Endothelial cell (in vitro differentiated cells): ENCODE measurements around the gene SLC22A14. TPM values are rescaled to one million over a fixed set of nuclear protein-coding genes. Genes with fewer than 3 reads are reported as not detected.

ENCODE experiments used
- DNase-seq: peaks from one replicate; pipeline ENCODE4 v3.0.0; 2021; ENCODE audit warnings: low spot score
- H3K27ac Mint-ChIP-seq: one replicate; pipeline ENCODE4 v1.8.0; 2021; ENCODE audit warnings: mixed read lengths, inconsistent platforms; ENCODE audit not compliant: unreplicated experiment
- H3K27me3 Mint-ChIP-seq: one replicate; pipeline ENCODE4 v1.8.0; 2021; ENCODE audit warnings: mild to moderate bottlenecking, moderate library complexity, mixed read lengths, inconsistent platforms; ENCODE audit not compliant: unreplicated experiment
- H3K36me3 Mint-ChIP-seq: one replicate; pipeline ENCODE4 v1.8.0; 2021; ENCODE audit warnings: mild to moderate bottlenecking, low read depth, mixed read lengths, inconsistent platforms; ENCODE audit not compliant: unreplicated experiment
- H3K4me1 Mint-ChIP-seq: one replicate; pipeline ENCODE4 v1.8.0; 2021; ENCODE audit warnings: mild to moderate bottlenecking, mixed read lengths, inconsistent platforms; ENCODE audit not compliant: unreplicated experiment
- H3K4me3 Mint-ChIP-seq: one replicate; pipeline ENCODE4 v1.8.0; 2021; ENCODE audit warnings: mild to moderate bottlenecking, mixed read lengths, inconsistent platforms; ENCODE audit not compliant: unreplicated experiment
- H3K9me3 Mint-ChIP-seq: one replicate; pipeline ENCODE4 v1.8.0; 2021; ENCODE audit warnings: mixed read lengths, inconsistent platforms; ENCODE audit not compliant: unreplicated experiment
- total RNA-seq: library from RNA; stranded (reverse); fragmentation: NEBNext Ultra II Directional; extraction: Animal tissue kit (Norgen Biotek cat#: 25700); gene quantifications from one replicate; pipeline ENCODE4 v1.2.1, GENCODE V29; 2021; ENCODE audit not compliant: unreplicated experiment
- TF ChIP-seq, protein P1 (sequence below): fragments of 200-600 bp; sonication (generic); IDR thresholded peaks from one replicate; pipeline ENCODE4 v1.5.0; 2021; ENCODE audit warnings: antibody characterized with exemption; ENCODE audit not compliant: unreplicated experiment

SLC22A14 gene
- total RNA-seq, 1 donor from 2014 or later = 0.36 TPM

DNA sequence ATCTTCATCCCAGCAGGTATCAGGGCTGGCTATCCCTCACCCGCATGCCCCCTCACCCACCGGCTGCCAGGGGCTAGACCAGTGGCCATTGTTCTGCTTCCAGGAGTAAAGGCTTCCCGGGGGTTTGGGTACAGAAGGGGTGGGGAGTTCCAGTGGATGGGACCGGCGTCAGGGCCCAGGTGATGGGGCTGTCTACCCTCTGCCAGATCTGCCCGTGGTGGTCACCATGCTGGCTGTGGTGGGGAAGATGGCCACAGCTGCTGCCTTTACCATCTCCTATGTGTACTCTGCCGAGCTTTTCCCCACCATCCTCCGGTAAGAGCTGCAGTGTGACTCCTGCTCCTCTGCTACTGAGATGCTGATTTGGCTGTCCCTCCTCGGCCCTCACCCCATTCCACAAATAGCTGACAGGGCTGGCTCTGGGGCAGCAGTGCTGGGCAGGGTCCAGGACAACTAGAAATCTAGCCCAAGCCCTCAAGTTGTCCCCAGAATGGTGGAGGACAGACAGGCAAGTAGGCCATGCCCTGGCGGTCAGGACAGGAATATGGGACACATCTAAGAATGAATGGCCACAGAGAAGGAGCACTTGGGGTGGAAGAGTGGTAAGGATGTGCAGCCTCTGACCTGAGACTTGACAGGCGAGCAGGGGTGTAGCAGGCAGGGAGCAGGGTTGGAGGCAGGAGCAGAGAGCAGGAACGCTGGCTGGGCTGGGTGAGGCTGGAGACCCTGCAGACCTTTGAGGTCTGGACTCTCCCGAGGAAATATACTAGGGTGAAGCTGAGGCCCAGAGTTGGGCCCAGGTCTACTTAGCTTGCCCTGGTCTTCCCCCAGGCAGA is 5.8 kb upstream of the SLC22A14 start:
- Mint-ChIP-seq H3K27ac (no peak overlapping the region), H3K4me3 (no peak overlapping the region), H3K9me3 (no peaks in the 10 kb centered on the region), H3K36me3 (peaks cover 19% of the 10 kb centered on the region), H3K4me1 (peaks cover under 1% of the 10 kb centered on the region), H3K27me3 (peaks cover 5% of the 10 kb centered on the region)
- TF ChIP-seq, protein P1, sequence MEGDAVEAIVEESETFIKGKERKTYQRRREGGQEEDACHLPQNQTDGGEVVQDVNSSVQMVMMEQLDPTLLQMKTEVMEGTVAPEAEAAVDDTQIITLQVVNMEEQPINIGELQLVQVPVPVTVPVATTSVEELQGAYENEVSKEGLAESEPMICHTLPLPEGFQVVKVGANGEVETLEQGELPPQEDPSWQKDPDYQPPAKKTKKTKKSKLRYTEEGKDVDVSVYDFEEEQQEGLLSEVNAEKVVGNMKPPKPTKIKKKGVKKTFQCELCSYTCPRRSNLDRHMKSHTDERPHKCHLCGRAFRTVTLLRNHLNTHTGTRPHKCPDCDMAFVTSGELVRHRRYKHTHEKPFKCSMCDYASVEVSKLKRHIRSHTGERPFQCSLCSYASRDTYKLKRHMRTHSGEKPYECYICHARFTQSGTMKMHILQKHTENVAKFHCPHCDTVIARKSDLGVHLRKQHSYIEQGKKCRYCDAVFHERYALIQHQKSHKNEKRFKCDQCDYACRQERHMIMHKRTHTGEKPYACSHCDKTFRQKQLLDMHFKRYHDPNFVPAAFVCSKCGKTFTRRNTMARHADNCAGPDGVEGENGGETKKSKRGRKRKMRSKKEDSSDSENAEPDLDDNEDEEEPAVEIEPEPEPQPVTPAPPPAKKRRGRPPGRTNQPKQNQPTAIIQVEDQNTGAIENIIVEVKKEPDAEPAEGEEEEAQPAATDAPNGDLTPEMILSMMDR = no peak
- no peak for DNase-seq

DNA sequence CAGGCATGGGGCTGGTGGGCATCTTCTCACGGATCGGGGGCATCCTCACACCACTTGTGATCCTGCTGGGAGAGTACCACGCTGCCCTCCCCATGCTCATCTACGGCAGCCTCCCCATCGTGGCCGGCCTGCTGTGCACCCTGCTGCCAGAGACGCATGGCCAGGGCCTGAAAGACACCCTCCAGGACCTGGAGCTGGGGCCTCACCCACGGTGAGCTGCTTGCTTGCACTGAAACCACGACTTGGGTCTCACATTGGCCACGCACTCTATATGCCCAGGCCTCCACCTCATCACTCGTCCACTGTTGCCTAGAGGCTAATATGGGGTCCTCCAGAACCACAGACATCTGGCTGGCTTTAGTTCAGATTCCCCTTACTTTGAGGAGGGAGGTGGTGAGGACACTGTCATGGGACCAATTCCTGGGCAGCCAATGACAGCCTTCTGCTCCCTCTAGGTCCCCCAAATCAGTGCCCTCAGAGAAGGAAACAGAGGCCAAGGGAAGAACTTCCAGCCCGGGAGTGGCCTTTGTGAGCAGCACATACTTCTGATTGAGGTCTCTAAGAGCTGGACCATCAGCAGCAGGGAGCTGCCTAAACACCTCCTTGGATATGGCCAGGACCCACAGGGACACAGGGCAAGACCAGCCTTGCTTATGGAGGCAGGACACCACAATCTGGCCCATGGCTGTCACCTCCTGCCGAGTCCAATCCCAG is 5.0 kb upstream of the SLC22A14 start:
- peaks cover 19% of the 10 kb centered on the region for H3K36me3 Mint-ChIP-seq
- no peak overlapping the region for H3K27ac Mint-ChIP-seq
- H3K4me3 Mint-ChIP-seq = no peak overlapping the region
- no peak for DNase-seq
- TF ChIP-seq, protein P1 = no peak
- H3K27me3 Mint-ChIP-seq = peaks cover 5% of the 10 kb centered on the region
- H3K4me1 Mint-ChIP-seq = peaks cover 6% of the 10 kb centered on the region
- H3K9me3 Mint-ChIP-seq = no peaks in the 10 kb centered on the region

DNA sequence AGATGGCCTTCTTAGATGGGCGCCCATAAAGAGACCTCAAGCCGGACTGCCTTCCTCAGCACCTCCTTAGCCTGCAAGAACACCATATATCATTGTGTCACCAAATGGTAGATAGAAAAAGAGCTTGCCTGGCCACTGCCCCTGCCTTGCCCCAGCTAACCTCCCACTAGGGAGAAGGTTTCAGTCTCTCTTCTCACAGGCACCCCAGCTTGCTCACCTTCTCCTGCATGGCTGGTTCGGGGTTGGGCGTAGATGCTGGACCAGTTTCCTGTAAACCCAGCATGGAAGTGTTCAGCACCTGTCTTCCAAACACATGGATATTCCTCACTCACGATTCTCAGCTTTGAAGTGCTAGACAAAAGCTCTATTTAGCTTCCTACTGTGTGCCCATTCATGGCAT is 3.3 kb upstream of the SLC22A14 start:
- TF ChIP-seq, protein P1 = no peak
- Mint-ChIP-seq H3K27me3 (peaks cover 5% of the 10 kb centered on the region), H3K9me3 (no peaks in the 10 kb centered on the region), H3K36me3 (peaks cover 19% of the 10 kb centered on the region), H3K4me1 (peaks cover 6% of the 10 kb centered on the region), H3K27ac (no peak overlapping the region), H3K4me3 (no peak overlapping the region)
- DNase-seq = no peak

DNA sequence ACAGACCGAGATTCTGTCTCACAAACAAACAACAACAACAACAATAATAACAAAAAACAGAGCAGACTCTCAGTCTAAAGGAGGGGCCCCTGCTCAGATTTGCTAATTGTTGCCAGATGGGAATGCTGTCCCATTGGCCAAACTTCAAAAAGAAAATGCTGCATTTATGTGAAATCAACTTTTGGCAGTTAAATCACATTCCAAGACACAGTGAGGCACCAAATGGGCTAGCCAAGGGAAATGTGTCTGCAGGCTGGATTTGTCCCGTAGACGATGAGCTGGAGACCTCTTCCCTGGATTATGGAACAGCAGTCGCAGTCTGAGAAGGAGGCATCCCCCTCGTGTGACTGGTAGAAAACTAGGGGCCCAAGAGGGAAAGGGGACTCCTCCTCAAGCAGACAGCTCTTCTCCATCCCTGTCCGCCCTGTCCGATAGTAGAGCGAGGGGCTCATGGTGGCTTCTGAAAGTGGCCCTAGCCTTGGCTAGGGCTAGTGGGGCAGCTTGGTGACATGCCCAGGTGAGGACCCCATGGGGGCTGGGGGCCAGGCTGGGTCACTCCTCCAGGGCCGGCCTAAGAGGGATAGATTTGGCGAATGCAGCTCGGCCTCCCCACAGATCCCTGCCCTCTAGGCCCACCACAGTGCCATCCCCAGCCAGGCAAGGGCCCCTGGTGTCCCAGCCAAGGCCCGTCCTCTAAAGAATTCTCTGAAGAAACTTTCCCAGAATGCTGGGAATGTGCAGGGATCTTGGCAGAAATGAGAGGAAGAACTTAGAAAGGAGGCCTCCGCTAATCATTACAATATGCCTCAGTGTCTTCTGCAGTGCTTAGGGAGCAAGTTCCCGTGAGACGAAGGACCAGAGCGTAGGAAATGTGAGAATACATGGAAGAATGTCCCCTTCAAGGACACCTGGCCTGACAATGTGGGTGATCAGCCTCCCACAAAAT is 2.0 kb downstream of the SLC22A14 start:
- Mint-ChIP-seq H3K4me1 (peaks cover 6% of the 10 kb centered on the region), H3K36me3 (peaks cover 13% of the 10 kb centered on the region), H3K4me3 (no peak overlapping the region), H3K9me3 (no peaks in the 10 kb centered on the region), H3K27me3 (no peaks in the 10 kb centered on the region), H3K27ac (no peak overlapping the region)
- no peak for DNase-seq
- TF ChIP-seq, protein P1 = no peak
